Measurements from ENCODE around the gene UGT1A5. TPM values are rescaled to one million over a fixed set of nuclear protein-coding genes. Genes with fewer than 3 reads are reported as not detected.
"Not testable (repeated sequence)": the region's sequence is repeated elsewhere in the genome, so short reads cannot be mapped to it uniquely, and the experiment has no call there.

UGT1A5 gene
- total RNA-seq, 1 donor from 2014 or later = not detected

- DNase-seq (ENCODE audit: low spot score) = not testable (repeated sequence)
Observed at GRCh38 chr2:233745838-233746237, 33.1 kb downstream of the UGT1A5 start.

GRCh38 chr2:233746475-233747282, 34.0 kb downstream of the UGT1A5 start:
- DNase-seq (ENCODE audit: low spot score) = no peak

GRCh38 chr2:233747283-233747544, 34.5 kb downstream of the UGT1A5 start:
- DNase-seq (ENCODE audit: low spot score) = no peak

- DNase-seq (ENCODE audit: low spot score) = not testable (repeated sequence)
Observed at GRCh38 chr2:233750689-233751088, 38.0 kb downstream of the UGT1A5 start.

- DNase-seq (ENCODE audit: low spot score) = not testable (repeated sequence)
Observed at GRCh38 chr2:233751212-233752009, 38.7 kb downstream of the UGT1A5 start.

GRCh38 chr2:233754872-233755611, 42.3 kb downstream of the UGT1A5 start:
- DNase-seq (ENCODE audit: low spot score) = no peak

GRCh38 chr2:233756429-233757081, 43.8 kb downstream of the UGT1A5 start:
- DNase-seq (ENCODE audit: low spot score) = no peak

- DNase-seq (ENCODE audit: low spot score) = no peak
Observed at GRCh38 chr2:233758141-233758540, 45.4 kb downstream of the UGT1A5 start.

- no peak for DNase-seq (ENCODE audit: low spot score)
Observed at GRCh38 chr2:233758849-233759248, 46.1 kb downstream of the UGT1A5 start.

- DNase-seq (ENCODE audit: low spot score) = no peak
Observed at GRCh38 chr2:233760043-233760442, 47.3 kb downstream of the UGT1A5 start, which contains the start of gene UGT1A1. TSS of gene UGT1A1 (plus strand) at chr2:233760270. CDS start at chr2:233760288, 18 bp downstream.

GRCh38 chr2:233761040-233761769, 48.5 kb downstream of the UGT1A5 start:
- peak; percentile 2 for DNase-seq (ENCODE audit: low spot score)

GRCh38 chr2:233764264-233764663, 51.6 kb downstream of the UGT1A5 start:
- no peak for DNase-seq (ENCODE audit: low spot score)

GRCh38 chr2:233764761-233765160, 52.1 kb downstream of the UGT1A5 start:
- no peak for DNase-seq (ENCODE audit: low spot score)

GRCh38 chr2:233766416-233766815, 53.7 kb downstream of the UGT1A5 start:
- DNase-seq (ENCODE audit: low spot score) = no peak

GRCh38 chr2:233768076-233768475, 55.4 kb downstream of the UGT1A5 start:
- no peak for DNase-seq (ENCODE audit: low spot score)

GRCh38 chr2:233769260-233769659, 56.6 kb downstream of the UGT1A5 start:
- DNase-seq (ENCODE audit: low spot score) = no peak

- no peak for DNase-seq (ENCODE audit: low spot score)
Observed at GRCh38 chr2:233772153-233772552, 59.4 kb downstream of the UGT1A5 start.

GRCh38 chr2:233772583-233772982, 59.9 kb downstream of the UGT1A5 start:
- DNase-seq (ENCODE audit: low spot score) = no peak

- no peak for DNase-seq (ENCODE audit: low spot score)
Observed at GRCh38 chr2:233773854-233774253, 61.1 kb downstream of the UGT1A5 start.

- no peak for DNase-seq (ENCODE audit: low spot score)
Observed at GRCh38 chr2:233775414-233775813, 62.7 kb downstream of the UGT1A5 start.

GRCh38 chr2:233778030-233778429, 65.3 kb downstream of the UGT1A5 start, which contains the start of gene MROH2A:
TSS of gene MROH2A (plus strand) at chr2:233778330. CDS start at chr2:233779359, 1,029 bp downstream.
- no peak for DNase-seq (ENCODE audit: low spot score)

Measured in umbilical cord (tissue), 2 donors.